Hepatic stellate cell (primary cell): Measurements from ENCODE around the gene PTBP1.
A peak's percentile ranks its signal among the peaks of the same experiment; 100 is the strongest.

Experiments
- DNase-seq: peaks from one replicate; pipeline ENCODE4 v3.0.0; 2011; ENCODE audit warnings: low spot score

PTBP1 gene

DNA sequence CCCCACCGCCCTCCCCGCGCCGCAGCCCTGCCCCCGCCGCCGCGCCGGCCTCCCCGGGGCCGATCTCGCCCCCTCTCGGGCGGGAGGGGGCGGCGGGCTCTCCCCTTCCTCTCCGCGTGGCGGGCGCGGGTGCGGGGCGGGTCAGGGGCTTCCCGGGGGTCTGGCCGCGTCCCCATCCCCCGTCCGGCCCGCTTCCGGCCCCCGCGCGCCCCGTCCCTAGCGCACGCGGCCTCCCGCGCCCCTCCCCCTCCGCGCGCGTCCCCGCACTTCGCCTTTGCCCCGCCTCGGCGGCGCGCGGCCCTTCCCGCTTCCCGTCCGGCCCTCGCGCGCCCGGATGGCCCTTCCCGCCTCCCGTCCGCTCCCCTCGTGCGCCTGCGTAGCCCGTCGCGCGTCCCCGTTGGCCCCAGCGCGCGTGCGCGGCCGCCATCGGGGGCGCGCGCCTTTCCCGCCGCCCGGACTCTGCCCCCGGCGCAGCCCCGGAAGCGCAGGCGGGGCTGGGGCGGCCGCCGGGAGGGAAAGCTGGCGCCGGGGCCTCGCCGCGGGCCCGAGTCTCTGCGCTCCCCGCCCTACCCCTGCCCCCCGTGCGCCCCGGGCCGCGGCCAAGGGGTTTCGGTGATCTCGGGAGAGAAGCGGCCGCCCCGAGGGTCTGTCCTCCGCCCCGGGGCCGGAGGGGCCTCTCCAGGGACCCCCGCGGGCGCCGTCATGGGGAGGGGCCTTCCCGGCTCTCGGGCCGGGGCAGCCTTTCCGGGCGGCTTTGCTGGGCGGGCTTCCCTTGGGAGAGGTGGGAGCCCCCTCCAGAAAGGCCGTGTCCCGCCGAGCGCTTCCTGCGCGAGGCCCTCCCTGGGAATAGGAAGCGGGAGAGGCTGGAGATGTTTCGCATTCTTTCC lies 519 bp downstream of the PTBP1 start:
- DNase-seq = peak; percentile 98

DNA sequence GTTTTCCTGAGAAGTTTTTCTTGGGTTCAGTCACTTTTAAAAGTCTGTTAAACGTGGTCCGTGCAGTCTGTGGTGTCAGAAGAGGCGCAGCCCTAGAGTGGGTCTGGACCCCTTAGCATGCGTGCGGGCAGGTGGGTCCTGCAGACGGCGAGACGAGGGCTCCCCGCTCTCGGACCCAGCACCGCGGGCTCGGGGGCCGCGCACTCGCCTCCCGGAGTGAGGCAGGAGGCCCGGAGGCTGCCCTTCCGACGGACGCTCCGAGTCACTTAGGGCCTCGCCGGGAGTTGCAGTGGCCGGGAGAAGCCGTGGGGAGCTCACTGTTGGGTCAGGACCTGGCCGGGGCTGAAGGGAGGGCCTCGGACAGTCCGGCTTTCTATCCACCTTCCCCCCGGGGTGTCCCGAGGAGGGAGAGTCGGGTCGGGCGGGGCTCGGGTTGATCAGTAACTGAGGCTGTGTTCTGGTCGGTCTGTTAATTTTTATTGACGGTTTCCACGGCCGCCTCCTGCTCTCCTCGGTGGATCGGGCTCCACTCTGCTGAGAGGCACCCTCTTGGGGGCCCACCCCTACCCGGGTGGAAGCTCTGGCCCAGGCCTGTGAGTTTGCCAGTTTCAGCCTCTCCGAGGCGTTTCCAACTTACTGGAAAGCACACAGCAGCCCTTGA lies 1.3 kb downstream of the PTBP1 start:
- DNase-seq = no peak

DNA sequence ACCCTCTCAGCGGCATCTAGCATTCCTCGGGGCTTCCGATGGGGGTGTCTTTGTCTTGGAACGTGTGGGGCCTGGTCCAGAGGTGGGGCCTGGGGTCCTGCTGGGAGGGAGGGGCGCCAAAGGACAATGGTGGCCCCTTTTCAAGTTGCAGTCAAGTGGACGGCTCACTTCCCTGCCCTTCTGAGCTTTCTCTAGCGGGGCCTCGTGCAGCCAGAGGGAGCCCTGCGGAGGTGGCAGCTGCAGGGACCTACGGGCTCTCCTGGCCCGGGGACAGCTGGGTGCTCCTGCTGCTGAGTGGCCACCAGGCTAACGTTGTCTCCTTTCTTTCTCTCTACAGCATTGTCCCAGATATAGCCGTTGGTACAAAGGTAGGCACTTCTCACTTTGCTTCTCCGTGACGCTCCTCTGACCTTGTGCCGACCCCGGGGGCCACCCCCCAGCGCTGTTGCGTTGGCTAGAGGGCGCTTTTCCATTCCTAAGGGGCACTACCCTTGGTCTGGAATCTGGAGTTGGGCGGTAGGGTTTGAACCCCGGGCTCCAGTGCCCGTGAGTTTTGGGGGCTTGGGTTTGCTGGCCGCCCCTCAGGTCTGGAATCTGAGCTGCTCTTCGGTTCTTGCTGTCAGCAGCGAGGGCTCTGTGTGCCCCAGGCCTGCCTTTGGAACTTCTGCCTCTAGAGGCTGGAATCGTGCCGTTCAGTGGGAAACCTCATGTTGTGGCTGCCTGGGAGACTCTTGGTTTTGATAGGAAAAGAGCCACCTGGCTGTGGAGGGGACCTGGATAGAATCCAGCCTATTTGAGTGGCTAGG lies 2.0 kb downstream of the PTBP1 start:
- no peak for DNase-seq

DNA sequence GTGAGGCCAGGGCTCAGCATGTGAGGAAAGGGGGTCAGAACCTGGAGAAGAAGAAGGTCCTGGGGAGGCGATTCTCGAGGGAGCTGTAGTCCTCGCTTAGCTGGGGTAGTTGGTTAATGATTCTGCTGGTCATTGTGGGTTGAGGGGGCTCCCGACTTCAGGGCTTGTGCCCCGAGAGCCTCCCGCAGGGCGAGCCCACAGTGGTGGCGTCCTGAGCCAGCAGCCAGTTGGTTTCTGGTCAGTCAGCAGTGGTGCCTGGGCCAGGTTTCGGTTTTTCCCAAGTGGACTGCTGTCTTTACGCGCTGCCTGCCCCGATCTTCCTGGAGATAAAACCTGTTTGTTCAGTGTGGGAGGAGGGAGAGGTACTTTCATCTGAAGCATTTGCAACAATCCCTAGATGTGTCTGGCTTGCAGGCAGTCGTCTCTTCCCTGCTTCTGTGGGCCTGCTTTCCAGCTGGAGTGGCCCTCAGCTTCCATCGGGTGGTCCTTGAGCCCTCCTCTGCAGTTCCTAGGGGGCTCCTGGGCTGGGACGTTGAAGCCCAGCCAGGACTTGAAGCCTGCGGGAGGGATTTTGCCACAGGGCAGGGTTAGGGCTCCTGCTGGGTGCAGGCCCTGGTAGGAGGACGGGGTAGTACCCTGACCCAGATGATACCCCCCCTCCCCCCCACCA lies 3.2 kb downstream of the PTBP1 start:
- no peak for DNase-seq

DNA sequence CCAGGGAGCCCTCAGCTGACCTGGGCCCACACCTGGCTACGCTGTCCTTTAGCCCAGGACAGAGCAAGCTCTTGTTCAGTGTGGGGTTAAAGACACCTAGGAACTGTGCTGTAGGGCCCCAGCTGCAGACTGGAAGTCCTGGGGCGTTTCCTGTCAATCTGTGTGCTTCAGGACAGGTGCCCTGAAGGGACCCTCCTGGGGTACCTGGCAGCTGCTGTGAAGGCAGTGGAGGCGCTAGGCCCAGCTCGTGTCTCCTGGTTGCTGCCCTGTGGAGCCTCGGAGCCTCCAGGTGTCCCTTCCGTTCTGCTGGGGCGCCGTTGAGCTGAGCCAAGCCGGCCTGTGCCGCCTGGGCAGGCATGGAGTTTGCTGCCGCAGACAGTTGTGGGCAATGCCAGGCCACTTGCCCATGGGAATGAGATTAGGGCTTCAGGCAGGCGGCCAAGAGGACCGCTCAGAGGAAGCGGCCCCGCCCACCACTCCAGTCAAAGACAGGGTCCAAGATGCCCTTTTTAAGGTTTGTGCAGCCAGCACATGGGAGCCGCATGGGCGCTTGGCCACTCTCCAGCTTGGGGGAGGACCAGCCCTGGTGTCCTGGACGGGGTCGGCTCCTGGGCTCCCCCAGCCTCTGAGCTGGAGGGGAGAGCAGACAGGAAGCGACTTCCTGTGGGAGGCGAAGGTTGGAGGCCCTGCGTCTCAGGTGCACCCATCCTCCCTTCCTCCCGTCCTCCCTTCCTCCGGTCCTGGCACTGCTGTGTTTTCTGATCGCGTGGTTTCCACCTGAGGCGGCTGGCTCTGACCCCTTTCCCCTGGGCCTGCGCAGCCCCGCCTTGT lies 4.0 kb downstream of the PTBP1 start:
- no peak for DNase-seq

DNA sequence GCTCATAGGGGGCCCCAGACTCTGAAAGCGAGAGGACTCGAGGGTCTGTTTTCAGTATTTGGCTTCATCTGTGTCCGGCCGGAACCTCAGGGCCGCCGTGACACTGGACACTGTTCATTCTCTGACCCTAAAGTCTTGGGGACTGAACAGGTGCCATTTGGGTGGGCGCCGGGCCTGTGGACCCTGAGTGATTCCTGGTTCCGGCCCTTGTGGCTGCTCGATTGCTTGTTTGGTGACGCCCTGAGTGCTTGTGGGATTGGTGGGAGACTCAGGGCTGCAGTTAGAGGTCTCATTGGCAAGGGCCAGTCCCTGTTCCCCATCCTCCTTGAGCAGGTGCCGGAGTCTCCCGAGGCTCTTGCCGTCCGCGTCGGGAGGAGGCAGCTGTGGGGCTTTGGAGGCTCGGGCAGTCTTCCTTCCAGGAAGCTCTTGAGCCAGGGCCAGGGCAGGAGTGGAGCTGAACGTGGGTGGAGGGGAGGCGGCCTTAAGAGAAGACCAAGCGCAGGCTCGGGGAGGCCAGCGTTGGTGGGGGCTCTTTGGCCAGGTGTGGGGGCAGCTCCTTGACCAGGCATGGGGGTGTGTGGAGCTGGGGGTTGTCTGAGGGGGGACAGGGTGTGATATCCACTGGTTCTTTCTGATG lies 4.7 kb downstream of the PTBP1 start:
- DNase-seq = no peak

DNA sequence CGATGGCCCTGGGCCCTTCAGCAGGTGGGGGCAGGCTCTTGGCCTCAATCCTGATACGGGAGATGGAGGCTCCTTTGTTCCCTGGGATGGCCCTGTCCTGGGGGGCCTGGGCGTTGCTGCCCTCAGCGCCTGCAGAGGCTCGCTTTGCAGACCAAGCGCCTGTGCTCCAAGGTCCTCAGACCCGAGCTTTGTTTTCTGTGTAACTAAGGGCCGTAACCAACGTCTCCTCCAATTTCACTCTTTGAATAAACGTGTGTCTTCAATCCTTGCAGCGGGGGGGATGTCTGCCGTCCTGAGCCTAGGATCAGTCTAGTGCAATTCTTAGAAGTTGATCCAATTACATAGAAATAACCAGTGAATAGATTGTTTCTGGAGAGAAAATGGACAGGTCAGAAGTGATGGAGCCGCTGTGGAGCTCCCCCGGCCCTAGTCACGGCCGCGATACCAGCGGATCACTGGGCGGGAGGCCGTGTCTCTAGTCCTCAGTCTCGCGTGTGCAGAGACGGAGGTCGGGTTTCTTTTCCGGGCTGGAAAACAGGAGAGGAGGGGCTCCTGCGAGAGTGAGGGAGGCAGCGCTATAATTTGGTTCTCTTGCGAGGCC lies 5.3 kb downstream of the PTBP1 start:
- no peak for DNase-seq

DNA sequence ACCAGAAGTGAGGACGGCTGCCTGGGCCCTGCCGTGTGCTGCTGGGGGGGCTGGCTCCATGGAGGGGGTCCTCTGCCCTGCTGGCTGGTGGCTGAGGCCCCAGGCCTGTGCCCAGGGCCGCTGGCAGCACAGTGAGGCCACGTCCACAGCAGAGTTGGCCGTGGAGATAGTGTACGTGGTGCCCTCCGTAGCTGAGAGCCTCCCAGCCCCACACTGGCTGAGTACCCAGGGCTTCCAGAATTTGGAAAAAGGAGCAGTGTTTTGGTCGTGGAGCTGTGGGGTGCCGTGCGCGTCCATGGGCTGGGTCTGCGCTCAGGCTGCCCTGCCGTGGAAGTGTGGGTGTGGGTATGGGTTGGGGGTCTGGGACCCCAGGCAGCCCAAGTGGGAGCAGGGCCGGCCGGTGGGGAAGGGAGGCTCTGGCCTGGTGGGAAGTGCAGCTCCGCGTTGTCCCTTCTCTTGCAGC lies 5.9 kb downstream of the PTBP1 start:
- DNase-seq = no peak

DNA sequence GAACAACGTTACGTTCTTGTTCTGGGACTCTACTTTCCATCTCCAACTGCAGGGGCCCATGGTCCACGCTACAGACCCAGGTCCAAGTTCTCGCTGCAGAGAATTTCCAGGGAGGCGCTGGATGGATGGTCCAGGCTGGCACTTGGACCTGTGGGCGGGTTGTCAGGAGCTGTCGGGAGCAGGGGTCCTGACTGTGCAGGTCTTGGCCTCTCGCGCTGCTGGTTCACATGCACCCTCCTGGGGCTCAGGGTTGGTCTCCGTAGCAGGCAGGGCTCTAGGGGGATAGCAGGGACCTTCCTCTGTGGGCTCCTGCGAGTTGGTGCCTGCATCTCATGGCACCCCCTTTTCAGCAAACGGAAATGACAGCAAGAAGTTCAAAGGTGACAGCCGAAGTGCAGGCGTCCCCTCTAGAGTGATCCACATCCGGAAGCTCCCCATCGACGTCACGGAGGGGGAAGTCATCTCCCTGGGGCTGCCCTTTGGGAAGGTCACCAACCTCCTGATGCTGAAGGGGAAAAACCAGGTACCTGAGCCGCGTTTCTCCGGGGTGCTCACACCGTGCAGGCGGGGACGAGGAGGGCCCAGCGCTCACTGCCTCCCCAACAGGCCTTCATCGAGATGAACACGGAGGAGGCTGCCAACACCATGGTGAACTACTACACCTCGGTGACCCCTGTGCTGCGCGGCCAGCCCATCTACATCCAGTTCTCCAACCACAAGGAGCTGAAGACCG lies 6.6 kb downstream of the PTBP1 start:
- no peak for DNase-seq

DNA sequence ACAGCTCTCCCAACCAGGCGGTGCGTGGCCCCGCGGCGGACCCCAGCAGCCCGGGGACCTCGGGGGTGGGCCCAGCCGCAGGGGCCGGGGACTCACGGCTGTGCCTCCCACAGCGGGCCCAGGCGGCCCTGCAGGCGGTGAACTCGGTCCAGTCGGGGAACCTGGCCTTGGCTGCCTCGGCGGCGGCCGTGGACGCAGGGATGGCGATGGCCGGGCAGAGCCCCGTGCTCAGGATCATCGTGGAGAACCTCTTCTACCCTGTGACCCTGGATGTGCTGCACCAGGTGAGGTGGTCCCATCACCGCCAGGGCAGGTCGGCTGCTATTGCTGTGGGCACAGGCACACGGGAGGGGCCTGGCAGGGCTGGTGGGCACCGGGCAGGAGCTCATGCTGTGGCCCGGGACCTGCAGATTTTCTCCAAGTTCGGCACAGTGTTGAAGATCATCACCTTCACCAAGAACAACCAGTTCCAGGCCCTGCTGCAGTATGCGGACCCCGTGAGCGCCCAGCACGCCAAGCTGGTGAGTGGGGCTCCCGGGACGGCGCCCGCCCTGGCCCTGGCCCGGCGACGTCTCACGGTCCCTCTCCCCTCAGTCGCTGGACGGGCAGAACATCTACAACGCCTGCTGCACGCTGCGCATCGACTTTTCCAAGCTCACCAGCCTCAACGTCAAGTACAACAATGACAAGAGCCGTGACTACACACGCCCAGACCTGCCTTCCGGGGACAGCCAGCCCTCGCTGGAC lies 7.3 kb downstream of the PTBP1 start:
- DNase-seq = no peak

DNA sequence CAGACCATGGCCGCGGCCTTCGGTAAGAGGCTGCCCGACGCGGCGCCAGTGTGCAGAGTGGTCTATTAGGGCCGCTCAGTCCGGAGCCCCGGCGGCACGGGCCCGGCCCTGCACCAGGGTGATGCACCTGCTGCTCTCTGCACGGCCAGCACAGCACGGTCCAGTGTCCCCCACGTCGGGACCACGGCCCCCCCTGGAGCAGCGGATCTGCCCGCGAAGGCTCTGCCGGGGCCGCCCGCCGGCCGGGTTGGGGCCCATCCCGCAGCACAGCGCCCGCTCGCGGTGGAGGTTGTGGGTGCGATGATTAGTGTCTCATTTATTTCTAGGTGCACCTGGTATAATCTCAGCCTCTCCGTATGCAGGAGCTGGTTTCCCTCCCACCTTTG lies 7.9 kb downstream of the PTBP1 start:
- DNase-seq = no peak

DNA sequence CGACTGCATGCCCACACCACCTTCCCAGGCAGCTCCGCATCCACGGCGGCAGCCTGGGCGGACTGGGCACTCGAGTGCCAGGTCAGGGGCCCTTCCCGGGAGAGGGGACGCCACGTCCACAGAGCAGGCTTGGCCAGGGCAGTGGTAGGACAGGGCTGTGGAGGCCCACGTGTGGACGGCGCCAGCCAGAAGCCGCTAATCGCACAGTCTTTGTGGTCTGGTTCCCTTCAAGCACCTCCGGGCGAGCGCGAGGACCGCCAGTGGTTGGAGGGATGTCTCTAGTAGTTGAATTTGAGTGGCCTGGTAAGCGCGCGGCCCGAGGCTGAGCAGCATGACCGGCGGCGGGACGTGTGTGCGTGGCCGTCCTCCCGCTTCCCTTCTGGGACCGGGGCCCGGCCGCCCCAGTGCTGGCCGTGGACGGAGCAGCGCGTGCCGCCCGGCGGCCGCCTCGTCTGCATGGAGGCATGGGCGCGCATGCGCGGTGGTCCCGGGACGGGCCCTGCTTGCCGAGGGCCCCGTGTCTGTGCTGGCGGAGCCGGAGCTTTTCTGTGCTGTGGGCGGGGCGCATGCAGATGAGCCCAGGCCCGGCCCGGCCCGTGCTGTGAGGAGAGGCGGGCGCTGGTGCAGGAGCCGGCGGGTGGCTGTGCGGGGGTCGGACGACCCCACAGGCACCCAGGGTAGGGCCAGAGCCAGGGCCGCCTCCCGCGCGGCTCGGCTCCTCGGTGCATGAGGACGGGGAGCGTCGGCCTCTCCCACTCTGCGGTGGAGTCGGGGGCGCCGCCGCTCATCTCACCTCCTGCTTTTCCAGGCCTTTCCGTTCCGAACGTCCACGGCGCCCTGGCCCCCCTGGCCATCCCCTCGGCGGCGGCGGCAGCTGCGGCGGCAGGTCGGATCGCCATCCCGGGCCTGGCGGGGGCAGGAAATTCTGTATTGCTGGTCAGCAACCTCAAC lies 8.6 kb downstream of the PTBP1 start:
- no peak for DNase-seq

DNA sequence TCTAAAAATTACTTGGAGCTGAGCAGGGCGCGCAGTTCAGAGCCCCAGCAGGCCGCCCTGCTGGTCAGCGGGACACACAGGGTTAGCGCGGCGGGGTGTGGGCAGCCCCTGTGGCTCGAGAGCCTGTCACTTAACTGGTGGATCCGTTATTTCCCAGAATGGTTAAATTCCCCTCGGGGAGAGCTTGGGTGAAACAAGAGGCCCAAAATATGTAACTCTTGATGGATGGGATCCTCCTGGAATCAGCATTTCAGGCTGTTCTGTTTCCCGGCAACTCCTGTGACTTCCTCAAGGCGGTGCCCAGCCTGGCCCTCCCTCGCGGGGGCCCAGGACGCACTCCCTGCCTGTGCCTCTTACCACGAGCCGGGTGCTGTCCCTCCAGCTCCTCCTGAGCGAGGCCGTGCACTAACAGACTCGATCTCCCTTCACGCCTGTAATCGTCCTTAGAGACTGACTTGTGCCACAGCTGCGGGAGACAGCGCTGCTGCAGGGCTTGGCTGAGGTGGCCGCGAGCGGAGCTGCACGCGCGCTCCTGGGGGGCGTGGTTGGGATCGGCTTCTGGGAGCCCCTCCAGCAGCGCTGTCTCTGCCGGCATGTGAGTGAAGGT lies 9.7 kb downstream of the PTBP1 start:
- no peak for DNase-seq

DNA sequence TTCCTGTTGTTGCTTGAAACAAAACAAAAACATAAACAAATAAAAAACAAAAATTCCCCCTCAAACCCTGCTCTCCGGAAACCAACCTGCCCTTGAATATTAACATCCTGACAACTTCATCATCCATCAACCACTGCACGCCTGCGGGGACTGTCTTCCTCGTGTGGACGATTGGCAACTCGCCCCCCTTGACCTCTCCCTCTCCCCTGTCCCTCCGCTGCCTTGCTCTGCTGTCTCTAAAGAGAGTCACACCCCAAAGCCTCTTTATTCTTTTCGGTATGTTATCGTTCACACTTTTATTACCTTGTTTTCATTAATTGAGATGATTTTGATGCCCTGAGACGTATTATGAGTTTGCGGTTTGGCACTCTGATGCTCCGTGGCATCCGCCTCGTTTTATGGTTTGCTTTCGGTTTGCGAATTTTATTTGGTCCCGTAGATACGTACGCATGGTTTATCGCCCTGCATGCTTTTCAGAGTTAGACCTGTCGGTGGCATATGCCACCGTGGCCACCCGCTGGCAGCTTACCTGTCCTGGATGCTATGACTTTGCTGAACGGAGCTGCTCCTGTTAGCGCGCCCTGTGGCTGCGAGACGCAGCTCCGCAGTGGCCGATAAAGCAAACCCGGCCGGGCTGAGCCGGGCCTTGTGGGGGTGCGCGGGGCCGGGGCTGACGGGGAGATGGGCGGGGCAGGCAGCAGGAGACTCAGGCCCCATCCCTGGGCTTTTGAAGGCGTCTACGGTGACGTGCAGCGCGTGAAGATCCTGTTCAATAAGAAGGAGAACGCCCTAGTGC lies 10.6 kb downstream of the PTBP1 start:
- DNase-seq = no peak

DNA sequence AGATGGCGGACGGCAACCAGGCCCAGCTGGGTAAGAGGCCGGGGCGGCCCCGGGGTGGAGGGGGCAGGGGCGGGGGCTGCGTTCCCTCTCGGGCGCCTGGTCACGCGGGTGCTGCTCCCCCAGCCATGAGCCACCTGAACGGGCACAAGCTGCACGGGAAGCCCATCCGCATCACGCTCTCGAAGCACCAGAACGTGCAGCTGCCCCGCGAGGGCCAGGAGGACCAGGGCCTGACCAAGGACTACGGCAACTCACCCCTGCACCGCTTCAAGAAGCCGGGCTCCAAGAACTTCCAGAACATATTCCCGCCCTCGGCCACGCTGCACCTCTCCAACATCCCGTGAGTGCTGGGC lies 11.1 kb downstream of the PTBP1 start:
- DNase-seq = no peak

DNA sequence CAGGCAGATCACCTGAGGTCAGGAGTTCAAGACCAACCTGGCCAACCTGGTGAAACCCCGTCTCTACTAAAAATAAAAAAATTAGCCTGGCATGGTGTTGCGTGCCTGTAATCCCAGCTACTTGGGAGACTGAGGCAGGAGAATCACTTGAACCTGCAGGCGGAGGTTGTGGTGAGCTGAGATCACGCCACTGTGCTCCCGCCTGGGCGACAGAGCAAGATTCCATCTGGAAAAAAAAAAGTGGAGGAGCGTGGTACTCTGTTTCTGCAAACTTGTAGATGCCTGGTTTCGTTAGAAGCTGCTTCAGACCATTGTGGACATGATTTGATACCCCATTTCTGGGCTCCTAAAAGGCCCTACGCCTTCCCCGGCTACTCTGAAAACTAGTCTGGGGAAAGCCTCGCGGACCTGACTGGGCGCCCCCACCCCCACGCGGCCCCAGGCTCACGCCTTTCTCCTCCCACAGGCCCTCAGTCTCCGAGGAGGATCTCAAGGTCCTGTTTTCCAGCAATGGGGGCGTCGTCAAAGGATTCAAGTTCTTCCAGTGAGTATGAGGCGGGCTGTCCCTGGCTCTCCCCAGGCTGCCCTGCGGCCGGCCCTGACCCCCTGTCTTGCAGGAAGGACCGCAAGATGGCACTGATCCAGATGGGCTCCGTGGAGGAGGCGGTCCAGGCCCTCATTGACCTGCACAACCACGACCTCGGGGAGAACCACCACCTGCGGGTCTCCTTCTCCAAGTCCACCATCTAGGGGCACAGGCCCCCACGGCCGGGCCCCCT lies 13.0 kb downstream of the PTBP1 start:
- DNase-seq = no peak
